IMR-90 (cell line): ENCODE measurements around the gene MRPL34.

Experiments
- BHLHE40 ChIP-seq: fragments of 150-350 bp; IDR thresholded peaks from 2 replicates; pipeline ENCODE4 v1.6.1; 2016; ENCODE audit warnings: mild to moderate bottlenecking, low read depth, low read length
- CEBPB ChIP-seq: IDR thresholded peaks from 2 replicates; pipeline ENCODE4 v1.6.1; 2012; ENCODE audit warnings: low read depth, low read length, improper control_type of control experiment
- FOS ChIP-seq: fragments of 150-350 bp; IDR thresholded peaks from 2 replicates; pipeline ENCODE4 v1.6.1; 2016; ENCODE audit warnings: low read depth, low read length
- MAFK ChIP-seq: IDR thresholded peaks from 2 replicates; pipeline ENCODE4 v1.6.1; 2012; ENCODE audit warnings: low read depth, low read length, improper control_type of control experiment
- MAZ ChIP-seq: IDR thresholded peaks from 2 replicates; pipeline ENCODE4 v1.6.1; 2012; ENCODE audit warnings: low read depth, mild to moderate bottlenecking, low read length, improper control_type of control experiment, moderate library complexity, borderline replicate concordance
- MXI1 ChIP-seq: IDR thresholded peaks from 2 replicates; pipeline ENCODE4 v1.6.1; 2012; ENCODE audit warnings: low read depth, mild to moderate bottlenecking, low read length, moderate library complexity, borderline replicate concordance
- POLR2A ChIP-seq: IDR thresholded peaks from 2 replicates; pipeline ENCODE4 v1.6.1; 2012; ENCODE audit warnings: mild to moderate bottlenecking, low read depth, low read length
- RAD21 ChIP-seq: IDR thresholded peaks from 2 replicates; pipeline ENCODE4 v1.6.1; 2012; ENCODE audit warnings: low read length, improper control_type of control experiment
- RCOR1 ChIP-seq: IDR thresholded peaks from 2 replicates; pipeline ENCODE4 v1.6.1; 2012; ENCODE audit warnings: mild to moderate bottlenecking, low read length, improper control_type of control experiment; ENCODE audit not compliant: insufficient replicate concordance
- TF ChIP-seq, protein P1 (sequence below): conservative IDR thresholded peaks from 2 replicates; pipeline ENCODE4 v1.5.1; 2012; ENCODE audit warnings: mild to moderate bottlenecking, low read depth, low read length, improper control_type of control experiment
- TF ChIP-seq, protein P2 (sequence below): fragments of 150-350 bp; IDR thresholded peaks from 2 replicates; pipeline ENCODE4 v1.6.1; 2017; ENCODE audit warnings: mild to moderate bottlenecking, antibody characterized with exemption, low read length, low read depth

DNA sequence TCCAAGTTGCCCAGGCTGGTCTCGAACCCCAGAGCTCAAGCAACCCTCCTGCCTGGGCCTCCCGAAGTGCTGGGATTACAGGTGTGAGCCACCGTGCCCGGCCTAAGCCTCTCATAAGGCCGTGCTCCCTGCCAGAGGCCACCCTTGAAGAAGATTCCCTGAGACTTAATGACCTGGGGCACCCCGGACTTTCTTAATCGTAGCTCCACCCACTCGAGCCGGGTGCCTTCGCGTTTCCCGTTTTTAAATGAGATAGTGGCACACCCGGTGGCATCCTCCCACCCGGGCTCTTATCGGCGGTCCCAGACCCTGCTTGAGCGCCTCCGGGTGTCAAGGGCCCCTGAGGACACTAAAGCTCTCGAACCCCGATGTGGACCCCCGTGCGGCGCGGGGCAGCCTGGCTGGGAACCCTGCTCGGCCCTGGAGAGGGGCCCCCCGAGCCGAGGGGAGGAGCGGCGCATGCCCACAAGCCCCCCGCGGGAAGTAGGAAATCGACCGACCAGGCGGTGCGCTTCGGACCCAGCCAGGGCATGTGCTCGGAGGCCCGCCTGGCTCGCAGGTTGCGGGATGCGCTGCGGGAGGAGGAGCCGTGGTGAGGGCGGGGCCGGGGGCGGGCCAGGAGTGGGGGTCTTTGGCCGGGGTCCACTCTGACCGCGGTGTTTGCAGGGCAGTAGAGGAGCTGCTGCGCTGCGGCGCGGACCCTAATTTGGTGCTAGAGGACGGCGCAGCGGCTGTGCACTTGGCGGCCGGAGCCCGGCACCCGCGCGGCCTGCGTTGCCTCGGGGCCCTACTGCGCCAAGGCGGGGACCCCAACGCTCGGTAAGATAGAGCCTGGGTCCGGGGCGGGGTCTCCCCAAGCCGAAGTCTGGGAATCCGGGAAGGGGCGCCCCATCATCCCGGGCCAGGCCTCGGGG, 24.0 kb upstream of the MRPL34 start, which contains the start of gene ANKLE1:
- TF ChIP-seq RAD21 (no peak), RCOR1 (no peak), POLR2A (no peak), MAZ (no peak), BHLHE40 (no peak), FOS (no peak), MXI1 (no peak; the same call in 1 of the 2 replicates), CEBPB (no peak), MAFK (no peak)
- TF ChIP-seq, protein P1, sequence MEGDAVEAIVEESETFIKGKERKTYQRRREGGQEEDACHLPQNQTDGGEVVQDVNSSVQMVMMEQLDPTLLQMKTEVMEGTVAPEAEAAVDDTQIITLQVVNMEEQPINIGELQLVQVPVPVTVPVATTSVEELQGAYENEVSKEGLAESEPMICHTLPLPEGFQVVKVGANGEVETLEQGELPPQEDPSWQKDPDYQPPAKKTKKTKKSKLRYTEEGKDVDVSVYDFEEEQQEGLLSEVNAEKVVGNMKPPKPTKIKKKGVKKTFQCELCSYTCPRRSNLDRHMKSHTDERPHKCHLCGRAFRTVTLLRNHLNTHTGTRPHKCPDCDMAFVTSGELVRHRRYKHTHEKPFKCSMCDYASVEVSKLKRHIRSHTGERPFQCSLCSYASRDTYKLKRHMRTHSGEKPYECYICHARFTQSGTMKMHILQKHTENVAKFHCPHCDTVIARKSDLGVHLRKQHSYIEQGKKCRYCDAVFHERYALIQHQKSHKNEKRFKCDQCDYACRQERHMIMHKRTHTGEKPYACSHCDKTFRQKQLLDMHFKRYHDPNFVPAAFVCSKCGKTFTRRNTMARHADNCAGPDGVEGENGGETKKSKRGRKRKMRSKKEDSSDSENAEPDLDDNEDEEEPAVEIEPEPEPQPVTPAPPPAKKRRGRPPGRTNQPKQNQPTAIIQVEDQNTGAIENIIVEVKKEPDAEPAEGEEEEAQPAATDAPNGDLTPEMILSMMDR, result no peak
- TF ChIP-seq, protein P2, sequence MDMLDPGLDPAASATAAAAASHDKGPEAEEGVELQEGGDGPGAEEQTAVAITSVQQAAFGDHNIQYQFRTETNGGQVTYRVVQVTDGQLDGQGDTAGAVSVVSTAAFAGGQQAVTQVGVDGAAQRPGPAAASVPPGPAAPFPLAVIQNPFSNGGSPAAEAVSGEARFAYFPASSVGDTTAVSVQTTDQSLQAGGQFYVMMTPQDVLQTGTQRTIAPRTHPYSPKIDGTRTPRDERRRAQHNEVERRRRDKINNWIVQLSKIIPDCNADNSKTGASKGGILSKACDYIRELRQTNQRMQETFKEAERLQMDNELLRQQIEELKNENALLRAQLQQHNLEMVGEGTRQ, result no peak
